Astrocyte (in vitro differentiated cells and primary cell): ENCODE measurements around the gene NME9. TPM values are rescaled to one million over a fixed set of nuclear protein-coding genes. Genes with fewer than 3 reads are reported as not detected.
A peak's percentile ranks its signal among the peaks of the same experiment; 100 is the strongest.

ENCODE experiments used
- DNase-seq: peaks from one replicate; pipeline ENCODE4 v3.0.0-alpha.2; 2010; ENCODE audit warnings: low read depth
- FAIRE-seq: peaks from 2 replicates; lab custom pipeline; 2011; peaks lifted over from hg19 to GRCh38; lab: Jason Lieb, UNC
- H2AFZ ChIP-seq: 2 replicates; pipeline ENCODE4 v1.6.0; 2012; ENCODE audit warnings: low read depth, low read length, inconsistent platforms
- H3K27ac ChIP-seq: 2 replicates; pipeline ENCODE4 v1.5.1; 2011; ENCODE audit warnings: low read depth, low read length, inconsistent platforms
- H3K27me3 ChIP-seq: 2 replicates; pipeline ENCODE4 v1.6.0; 2011; ENCODE audit warnings: low read length, inconsistent platforms; ENCODE audit not compliant: insufficient read depth
- H3K36me3 ChIP-seq: 2 replicates; pipeline ENCODE4 v1.5.1; 2011; ENCODE audit warnings: low read length, inconsistent platforms; ENCODE audit not compliant: insufficient read depth
- H3K4me1 ChIP-seq: 2 replicates; pipeline ENCODE4 v1.5.1; 2011; ENCODE audit warnings: low read length, inconsistent platforms; ENCODE audit not compliant: insufficient read depth
- H3K4me2 ChIP-seq: 2 replicates; pipeline ENCODE4 v1.6.0; 2012; ENCODE audit warnings: low read length, inconsistent platforms
- H3K4me3 ChIP-seq: 2 replicates; pipeline ENCODE4 v1.5.1; 2011; ENCODE audit warnings: low read depth, mild to moderate bottlenecking, low read length, inconsistent platforms; ENCODE audit not compliant: insufficient read depth
- H3K79me2 ChIP-seq: 2 replicates; pipeline ENCODE4 v1.6.0; 2012; ENCODE audit warnings: mild to moderate bottlenecking, low read length, inconsistent platforms; ENCODE audit not compliant: insufficient read depth
- H3K9ac ChIP-seq: 2 replicates; pipeline ENCODE4 v1.6.0; 2012; ENCODE audit warnings: mild to moderate bottlenecking, low read length, inconsistent platforms
- H3K9me3 ChIP-seq: 2 replicates; pipeline ENCODE4 v1.5.1; 2012; ENCODE audit warnings: low read depth, mild to moderate bottlenecking, low read length, inconsistent platforms; ENCODE audit not compliant: insufficient read depth
- H4K20me1 ChIP-seq: 2 replicates; pipeline ENCODE4 v1.6.0; 2012; ENCODE audit warnings: low read length, inconsistent platforms; ENCODE audit not compliant: insufficient read depth
- H3K27ac Mint-ChIP-seq: one replicate; pipeline ENCODE4 v1.8.0; 2021; ENCODE audit warnings: mild to moderate bottlenecking, mixed read lengths; ENCODE audit not compliant: unreplicated experiment
- H3K27me3 Mint-ChIP-seq: one replicate; pipeline ENCODE4 v1.8.0; 2021; ENCODE audit warnings: low read depth, mixed read lengths; ENCODE audit not compliant: unreplicated experiment
- H3K36me3 Mint-ChIP-seq: one replicate; pipeline ENCODE4 v1.8.0; 2021; ENCODE audit warnings: low read depth, mixed read lengths; ENCODE audit not compliant: unreplicated experiment
- H3K4me1 Mint-ChIP-seq: one replicate; pipeline ENCODE4 v1.8.0; 2021; ENCODE audit warnings: low read depth, mixed read lengths; ENCODE audit not compliant: unreplicated experiment
- H3K4me3 Mint-ChIP-seq: one replicate; pipeline ENCODE4 v1.8.0; 2021; ENCODE audit warnings: mild to moderate bottlenecking, moderate library complexity, mixed read lengths; ENCODE audit not compliant: unreplicated experiment
- H3K9me3 Mint-ChIP-seq: one replicate; pipeline ENCODE4 v1.8.0; 2021; ENCODE audit warnings: mild to moderate bottlenecking, mixed read lengths; ENCODE audit not compliant: unreplicated experiment
- CTCF ChIP-seq: IDR thresholded peaks from 2 replicates; pipeline ENCODE4 v1.5.1; 2011; ENCODE audit warnings: low read depth, mild to moderate bottlenecking, inconsistent platforms, low read length, moderate library complexity; ENCODE audit not compliant: insufficient read depth
- EZH2 ChIP-seq: IDR thresholded peaks from 2 replicates; pipeline ENCODE4 v1.6.1; 2012; ENCODE audit warnings: mild to moderate bottlenecking, low read length, inconsistent platforms; ENCODE audit not compliant: insufficient read depth
- total RNA-seq: library from RNA; stranded (reverse); gene quantifications from 2 replicates; pipeline ENCODE4 v1.2.1, GENCODE V29; 2021

The NME9 gene
- total RNA-seq, 1 donor from 2014 or later: 0.54 TPM

GRCh38 chr3:138317687-138318086 is 12.0 kb downstream of the NME9 start:
- H3K4me1 Mint-ChIP-seq: peaks cover 12% of the 10 kb centered on the region
- peaks cover 2% of the 10 kb centered on the region for H3K36me3 Mint-ChIP-seq
- Histone ChIP-seq H3K36me3 (no peaks in the 10 kb centered on the region), H3K9ac (no peak overlapping the region), H3K4me1 (peaks cover 4% of the 10 kb centered on the region), H2AFZ (no peak overlapping the region), H3K9me3 (no peaks in the 10 kb centered on the region), H4K20me1 (no peaks in the 10 kb centered on the region), H3K27me3 (no peaks in the 10 kb centered on the region), H3K4me3 (no peak overlapping the region), H3K79me2 (no peaks in the 10 kb centered on the region), H3K27ac (no peak overlapping the region), H3K4me2 (no peak overlapping the region)
- no peak overlapping the region for H3K4me3 Mint-ChIP-seq
- no peak overlapping the region for H3K27ac Mint-ChIP-seq
- TF ChIP-seq CTCF (no peak), EZH2 (no peak)
- peaks cover 8% of the 10 kb centered on the region for H3K27me3 Mint-ChIP-seq
- no peaks in the 10 kb centered on the region for H3K9me3 Mint-ChIP-seq
- no peak for FAIRE-seq
- DNase-seq: no peak

- DNase-seq (peak; percentile 78), FAIRE-seq (no peak)
- no peaks in the 10 kb centered on the region for H3K27me3 ChIP-seq
- H3K36me3 Mint-ChIP-seq: peaks cover 2% of the 10 kb centered on the region
- H3K79me2 ChIP-seq: no peaks in the 10 kb centered on the region
- H3K9ac ChIP-seq: no peak overlapping the region
- no peaks in the 10 kb centered on the region for H4K20me1 ChIP-seq
- no peaks in the 10 kb centered on the region for H3K36me3 ChIP-seq
- no peak overlapping the region for H3K4me3 Mint-ChIP-seq
- H3K4me2 ChIP-seq: peak overlapping the region; percentile 13
- no peak overlapping the region for H3K4me3 ChIP-seq
- H2AFZ ChIP-seq: no peak overlapping the region
- H3K27me3 Mint-ChIP-seq: peaks cover 7% of the 10 kb centered on the region
- peaks cover 4% of the 10 kb centered on the region for H3K4me1 ChIP-seq
- TF ChIP-seq EZH2 (no peak), CTCF (no peak)
- H3K27ac ChIP-seq: no peak overlapping the region
- H3K9me3 Mint-ChIP-seq: peaks cover 16% of the 10 kb centered on the region
- no peaks in the 10 kb centered on the region for H3K9me3 ChIP-seq
- H3K4me1 Mint-ChIP-seq: peaks cover 8% of the 10 kb centered on the region
- H3K27ac Mint-ChIP-seq: no peak overlapping the region
Observed at GRCh38 chr3:138314751-138315150, 14.9 kb downstream of the NME9 start.

GRCh38 chr3:138310494-138310893 is 19.2 kb downstream of the NME9 start:
- H3K9ac ChIP-seq: no peak overlapping the region
- H3K9me3 ChIP-seq: peaks cover 5% of the 10 kb centered on the region
- no peak overlapping the region for H3K4me3 Mint-ChIP-seq
- H3K9me3 Mint-ChIP-seq: peaks cover 41% of the 10 kb centered on the region
- no peaks in the 10 kb centered on the region for H3K36me3 ChIP-seq
- no peaks in the 10 kb centered on the region for H3K79me2 ChIP-seq
- no peak overlapping the region for H2AFZ ChIP-seq
- FAIRE-seq (no peak), DNase-seq (no peak)
- peaks cover 4% of the 10 kb centered on the region for H3K4me1 ChIP-seq
- no peak for TF ChIP-seq CTCF
- no peak for TF ChIP-seq EZH2
- H3K4me1 Mint-ChIP-seq: peaks cover 6% of the 10 kb centered on the region
- peaks cover 3% of the 10 kb centered on the region for H3K27me3 Mint-ChIP-seq
- H3K27me3 ChIP-seq: no peaks in the 10 kb centered on the region
- no peak overlapping the region for H3K27ac Mint-ChIP-seq
- no peak overlapping the region for H3K27ac ChIP-seq
- H3K4me2 ChIP-seq: no peak overlapping the region
- no peak overlapping the region for H3K4me3 ChIP-seq
- no peaks in the 10 kb centered on the region for H4K20me1 ChIP-seq
- H3K36me3 Mint-ChIP-seq: peaks cover 9% of the 10 kb centered on the region
